ENCODE data around the gene SRGAP1.
"Not testable (repeated sequence)": the region's sequence is repeated elsewhere in the genome, so short reads cannot be mapped to it uniquely, and the experiment has no call there.

The SRGAP1 gene

DNA sequence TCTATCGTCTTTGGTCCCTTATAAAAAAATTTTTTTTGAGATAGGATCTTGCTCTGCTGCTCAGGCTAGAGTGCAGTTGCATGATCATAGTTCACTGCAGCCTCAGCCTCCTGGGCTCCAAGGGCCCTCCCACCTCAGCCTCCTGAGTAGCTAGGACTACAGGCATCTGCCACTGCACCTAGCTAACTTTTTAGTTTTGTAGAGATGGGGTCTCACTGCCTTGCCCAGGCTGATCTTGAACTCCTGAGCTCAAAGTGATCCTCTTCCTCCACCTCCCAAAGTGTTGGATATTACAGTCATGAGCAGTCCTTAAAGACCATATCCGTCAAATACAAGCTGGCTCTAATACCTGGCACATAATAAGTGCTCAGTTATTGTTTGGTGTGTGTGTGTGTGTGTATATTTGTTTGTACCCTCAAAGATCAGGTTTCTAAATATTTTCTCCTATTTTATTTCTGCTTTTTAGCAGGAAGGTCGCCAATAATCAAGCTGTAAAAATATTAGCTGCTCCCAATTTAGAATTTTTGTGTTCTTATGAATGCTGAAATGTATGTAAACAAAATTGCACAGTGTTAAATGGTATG lies 30.5 kb downstream of the SRGAP1 start:
- DNase-seq, result no peak

- DNase-seq, result no peak
Observed at GRCh38 chr12:63875703-63876102, 31.2 kb downstream of the SRGAP1 start.

- DNase-seq, result no peak
Observed at GRCh38 chr12:63876980-63877379, 32.5 kb downstream of the SRGAP1 start.

DNA sequence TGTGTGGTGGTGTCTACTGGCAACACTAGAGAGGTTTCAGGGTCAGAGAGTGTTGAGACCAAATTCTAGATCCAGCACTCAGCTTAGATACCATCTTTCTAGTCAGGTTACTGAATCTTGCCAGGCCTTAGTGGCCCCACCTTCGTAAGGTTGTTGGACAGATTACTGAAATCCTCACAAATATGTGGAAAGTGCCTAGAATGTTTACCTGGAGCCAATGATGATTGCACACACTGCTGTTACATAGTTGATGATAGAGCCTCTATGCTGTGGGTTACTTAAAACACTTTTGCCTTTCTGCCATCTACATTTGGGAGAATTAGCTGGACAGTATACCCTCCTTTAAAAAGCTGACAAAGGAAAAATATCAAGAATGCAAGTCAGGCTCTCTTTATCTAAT lies 33.2 kb downstream of the SRGAP1 start:
- no peak for DNase-seq

DNA sequence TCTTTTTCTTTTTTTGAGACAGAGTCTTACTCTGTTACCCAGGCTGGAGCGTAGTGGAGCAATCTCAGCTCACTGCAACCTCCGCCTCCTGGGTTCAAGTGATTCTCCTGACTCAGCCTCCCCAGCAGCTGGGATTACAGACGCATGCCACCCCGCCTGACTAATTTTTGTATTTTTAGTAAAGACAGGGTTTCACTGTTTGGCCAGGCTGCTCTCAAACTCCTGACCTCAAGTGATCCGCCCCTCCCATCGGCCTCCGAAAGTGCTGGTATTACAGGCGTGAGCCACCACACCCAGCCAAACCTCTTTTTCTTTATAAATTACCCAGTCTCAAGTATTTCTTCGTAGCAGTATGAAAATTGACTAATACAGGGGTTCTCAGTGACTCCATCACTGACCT lies 35.7 kb downstream of the SRGAP1 start:
- not testable (repeated sequence) for DNase-seq

- no peak for DNase-seq
Observed at GRCh38 chr12:63880742-63881263, 36.3 kb downstream of the SRGAP1 start.

GRCh38 chr12:63882844-63883243 lies 38.3 kb downstream of the SRGAP1 start:
- DNase-seq, result no peak

DNA sequence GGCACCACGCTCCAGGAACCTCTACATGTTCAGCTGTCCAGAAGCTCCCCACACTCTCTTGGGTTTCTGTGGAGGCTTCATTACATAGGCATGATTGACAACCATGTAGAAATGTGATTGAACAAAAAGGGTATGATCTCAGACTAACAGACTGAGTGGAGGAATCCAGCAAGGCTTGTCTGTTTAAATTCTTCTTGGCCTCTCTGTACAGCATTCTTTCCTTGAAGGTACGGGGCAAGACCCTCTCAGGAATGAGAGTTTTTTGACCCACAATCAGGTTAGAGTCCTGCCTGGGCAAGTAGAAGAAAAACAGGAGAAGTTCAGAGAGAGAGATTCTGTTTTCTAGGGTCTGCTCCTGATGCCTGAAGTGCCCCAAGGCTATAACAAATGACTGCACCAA lies 40.9 kb downstream of the SRGAP1 start:
- no peak for DNase-seq

GRCh38 chr12:63888908-63889635 lies 44.6 kb downstream of the SRGAP1 start:
- no peak for DNase-seq

- no peak for DNase-seq
Observed at GRCh38 chr12:63889721-63890509, 45.4 kb downstream of the SRGAP1 start.

- no peak for DNase-seq
Observed at GRCh38 chr12:63893170-63893569, 48.7 kb downstream of the SRGAP1 start.

DNA sequence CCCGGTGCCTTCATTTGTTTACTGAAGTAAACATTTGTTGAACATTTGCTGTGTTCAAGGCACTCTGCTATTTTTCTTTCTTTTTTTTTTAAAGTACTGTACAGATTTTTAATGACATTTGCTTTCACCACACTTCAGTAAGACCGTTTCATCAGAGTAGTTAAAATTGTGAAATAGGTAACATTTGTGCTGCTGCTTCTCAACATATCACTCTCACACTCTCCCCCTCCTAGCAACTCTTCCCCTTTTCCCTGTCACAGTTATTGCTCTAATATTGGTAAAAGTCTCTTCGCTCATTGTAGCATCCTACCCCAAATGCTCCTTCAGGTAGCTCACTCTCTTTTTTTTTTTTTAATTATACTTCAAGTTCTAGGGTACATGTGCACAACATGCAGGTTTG lies 49.6 kb downstream of the SRGAP1 start:
- DNase-seq, result no peak

- DNase-seq, result no peak
Observed at GRCh38 chr12:63895841-63896240, 51.3 kb downstream of the SRGAP1 start.

DNA sequence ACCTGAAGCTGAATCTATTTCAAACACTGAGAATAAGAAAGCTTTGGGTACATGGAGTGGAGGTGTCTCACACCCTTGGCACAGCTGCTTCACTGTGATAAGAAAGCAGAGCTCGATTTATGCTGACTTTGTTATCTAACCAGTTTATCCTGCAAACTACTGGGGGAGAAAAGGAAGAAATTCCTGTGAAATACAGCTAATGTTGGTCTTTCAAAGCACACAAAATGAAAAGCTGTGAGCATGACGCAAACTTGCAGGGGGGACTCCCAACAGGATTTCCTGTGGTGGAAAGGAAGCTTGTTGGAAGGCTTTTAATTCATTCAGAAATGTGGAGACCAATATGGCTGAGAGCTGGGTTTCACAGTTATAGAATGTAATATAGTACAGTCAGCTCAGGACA lies 53.4 kb downstream of the SRGAP1 start:
- DNase-seq, result no peak

- DNase-seq, result no peak
Observed at GRCh38 chr12:63898764-63899337, 54.4 kb downstream of the SRGAP1 start.

GRCh38 chr12:63899396-63899795 lies 54.9 kb downstream of the SRGAP1 start:
- no peak for DNase-seq

DNA sequence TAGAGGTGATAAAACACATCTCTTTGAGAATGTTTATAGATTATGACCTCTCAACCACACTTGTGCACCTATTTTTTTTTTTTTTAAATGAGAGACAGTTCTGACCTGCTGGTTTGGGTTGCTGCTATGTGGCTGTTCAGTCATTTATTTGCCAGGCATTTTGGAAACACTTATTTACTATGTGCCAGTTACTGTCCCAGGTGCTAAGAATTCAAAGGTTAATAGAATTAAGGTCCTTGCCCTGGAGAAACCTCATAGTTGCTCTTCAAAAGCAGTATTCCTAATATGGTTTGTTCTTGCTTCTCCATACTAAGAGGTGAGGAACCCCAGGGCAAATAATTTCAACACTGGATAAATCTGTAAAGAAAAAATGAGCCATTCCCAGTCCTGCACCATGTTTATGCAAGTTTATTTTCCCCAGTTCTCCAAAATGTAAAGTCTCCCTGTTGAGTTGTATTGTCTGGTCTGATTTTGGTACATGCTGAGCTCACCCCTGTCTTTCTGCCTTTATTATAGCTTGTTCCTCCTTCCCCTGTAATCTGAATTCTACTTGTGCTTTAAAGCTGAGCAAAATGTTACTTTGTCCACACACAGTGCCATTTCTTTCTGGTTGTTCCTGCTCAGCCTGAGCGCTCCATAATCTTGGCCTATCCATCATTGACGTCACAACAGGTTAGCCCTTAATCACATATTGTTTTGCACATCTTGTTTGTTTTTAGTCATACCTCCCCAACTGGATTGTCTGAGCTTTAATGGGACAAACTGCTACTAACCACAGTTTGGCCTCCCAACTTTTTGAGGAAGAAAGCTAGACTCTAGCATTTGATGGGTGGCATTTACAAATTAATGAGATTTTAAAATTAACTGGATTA lies 56.7 kb downstream of the SRGAP1 start:
- DNase-seq, result no peak

GRCh38 chr12:63904653-63905052 lies 60.2 kb downstream of the SRGAP1 start:
- no peak for DNase-seq

GRCh38 chr12:63905544-63905943 lies 61.0 kb downstream of the SRGAP1 start:
- no peak for DNase-seq

DNA sequence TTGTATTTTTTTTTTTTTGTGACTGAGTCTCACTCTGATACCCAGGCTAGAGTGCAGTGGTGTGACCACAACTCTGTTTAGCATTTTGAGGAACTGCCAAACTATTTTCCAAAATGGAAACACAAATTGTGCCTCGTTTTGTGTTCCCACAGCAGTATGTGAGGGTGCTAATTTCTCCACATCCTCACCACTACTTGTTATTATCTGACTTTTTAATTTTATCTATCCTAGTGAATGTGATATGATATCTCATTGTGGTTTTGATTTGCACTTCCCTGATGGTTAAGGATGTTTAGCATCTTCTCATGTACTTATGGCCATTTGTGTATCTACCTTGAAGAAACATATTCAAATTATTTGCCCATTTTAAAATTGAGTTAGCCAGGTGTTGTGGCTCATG lies 62.4 kb downstream of the SRGAP1 start:
- no peak for DNase-seq

GRCh38 chr12:63907561-63907960 lies 63.1 kb downstream of the SRGAP1 start:
- no peak for DNase-seq

DNA sequence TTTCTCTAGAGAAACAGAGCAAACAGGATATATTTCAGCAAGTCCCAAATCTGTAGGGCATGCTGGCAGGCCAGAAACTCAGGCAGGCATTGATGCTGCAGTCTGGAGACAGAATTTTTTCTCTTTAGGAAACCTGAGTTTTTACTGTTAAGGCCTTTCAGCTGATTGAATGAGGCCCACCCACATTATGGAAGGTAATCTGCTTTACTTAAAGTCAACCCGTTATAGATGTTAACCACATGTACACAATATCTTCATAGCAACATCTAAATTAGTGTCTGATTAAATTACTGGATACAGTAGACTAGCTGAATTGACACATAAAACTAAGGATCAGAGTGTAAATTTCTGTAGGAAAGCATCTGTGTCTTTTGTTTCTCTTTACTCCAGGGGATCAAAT lies 65.2 kb downstream of the SRGAP1 start:
- no peak for DNase-seq

GRCh38 chr12:63911341-63911740 lies 66.8 kb downstream of the SRGAP1 start:
- DNase-seq, result no peak

Measured in CD4-positive, alpha-beta T cell treated with Interferon gamma for 1 hour (primary cell).